ENCODE data around the gene GRIN3B. TPM values are rescaled to one million over a fixed set of nuclear protein-coding genes. Genes with fewer than 3 reads are reported as not detected.

The GRIN3B gene
- total and polyA plus RNA-seq, 2 of the 8 experiments (the other 6 are each of a cell fraction or from before 2014, with no cell fraction given): 0.45 to 1.0 TPM

DNA sequence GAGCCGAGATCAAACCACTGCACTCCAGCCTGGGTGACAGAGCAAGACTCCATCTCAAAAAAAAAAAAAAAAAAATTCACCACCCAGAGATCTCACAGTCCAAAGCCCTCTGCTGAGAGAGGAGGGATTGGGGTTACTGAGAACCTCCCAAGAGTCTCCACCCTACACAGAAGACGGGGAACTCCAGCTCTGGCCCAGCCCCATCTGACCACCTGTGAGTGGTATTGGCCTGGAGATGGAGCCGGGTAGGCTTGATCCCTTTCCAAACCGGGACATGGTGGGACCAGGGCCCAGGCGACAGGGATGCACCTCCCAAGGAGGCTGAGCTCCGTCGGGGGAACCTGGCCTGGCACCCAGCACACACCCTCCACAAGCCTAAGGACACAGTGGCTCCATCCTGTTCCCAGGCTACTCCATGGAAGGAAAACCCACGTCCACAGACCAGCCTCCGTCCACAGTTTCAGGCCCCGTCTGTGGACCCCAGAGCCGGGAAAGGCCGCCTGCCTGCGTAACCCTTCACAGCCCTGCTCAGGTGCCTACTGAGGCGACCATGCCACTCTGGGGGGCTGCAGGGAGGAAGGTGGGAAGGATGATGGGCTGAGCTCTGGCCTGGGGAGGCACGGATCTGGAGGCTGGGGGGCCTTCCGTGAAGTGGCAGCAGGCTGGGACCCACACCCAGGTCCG, 18.9 kb downstream of the GRIN3B start (continued):
- TF ChIP-seq SRF (IDR thresholded peaks at IDR 0.05; ENCODE audit: low read depth, low read length) (no peak), YY1 (IDR thresholded peaks at IDR 0.05; ENCODE audit: low read depth, low read length) (no peak), CHD1 (IDR thresholded peaks at IDR 0.05; ENCODE audit: low read depth, low read length) (no peak), PHF8 (conservative IDR thresholded peaks at IDR 0.05; ENCODE audit: low read depth, low read length) (no peak), CREB1 (IDR thresholded peaks at IDR 0.05) (no peak), BRCA1 (IDR thresholded peaks at IDR 0.05; ENCODE audit: low read depth, low read length) (no peak), RXRA (IDR thresholded peaks at IDR 0.05; ENCODE audit: insufficient read depth, low read depth, low read length) (no peak)
- TF ChIP-seq, protein P1, sequence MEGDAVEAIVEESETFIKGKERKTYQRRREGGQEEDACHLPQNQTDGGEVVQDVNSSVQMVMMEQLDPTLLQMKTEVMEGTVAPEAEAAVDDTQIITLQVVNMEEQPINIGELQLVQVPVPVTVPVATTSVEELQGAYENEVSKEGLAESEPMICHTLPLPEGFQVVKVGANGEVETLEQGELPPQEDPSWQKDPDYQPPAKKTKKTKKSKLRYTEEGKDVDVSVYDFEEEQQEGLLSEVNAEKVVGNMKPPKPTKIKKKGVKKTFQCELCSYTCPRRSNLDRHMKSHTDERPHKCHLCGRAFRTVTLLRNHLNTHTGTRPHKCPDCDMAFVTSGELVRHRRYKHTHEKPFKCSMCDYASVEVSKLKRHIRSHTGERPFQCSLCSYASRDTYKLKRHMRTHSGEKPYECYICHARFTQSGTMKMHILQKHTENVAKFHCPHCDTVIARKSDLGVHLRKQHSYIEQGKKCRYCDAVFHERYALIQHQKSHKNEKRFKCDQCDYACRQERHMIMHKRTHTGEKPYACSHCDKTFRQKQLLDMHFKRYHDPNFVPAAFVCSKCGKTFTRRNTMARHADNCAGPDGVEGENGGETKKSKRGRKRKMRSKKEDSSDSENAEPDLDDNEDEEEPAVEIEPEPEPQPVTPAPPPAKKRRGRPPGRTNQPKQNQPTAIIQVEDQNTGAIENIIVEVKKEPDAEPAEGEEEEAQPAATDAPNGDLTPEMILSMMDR (IDR thresholded peaks at IDR 0.05; ENCODE audit: control extremely low read depth in 1 of 3, insufficient read depth in 1 of 3, low read depth in 1 of 3, low read length in 3 of 3): no peak
- TF ChIP-seq, protein P2, sequence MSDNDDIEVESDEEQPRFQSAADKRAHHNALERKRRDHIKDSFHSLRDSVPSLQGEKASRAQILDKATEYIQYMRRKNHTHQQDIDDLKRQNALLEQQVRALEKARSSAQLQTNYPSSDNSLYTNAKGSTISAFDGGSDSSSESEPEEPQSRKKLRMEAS (IDR thresholded peaks at IDR 0.05): no peak

Data from H1 (cell line).